ENCODE measurements around the gene CLDN6. TPM values are rescaled to one million over a fixed set of nuclear protein-coding genes. Genes with fewer than 3 reads are reported as not detected.

CLDN6 gene
- total RNA-seq, 1 donor from 2014 or later = 0.32 TPM

GRCh38 chr16:3063625-3064386 lies 45.8 kb upstream of the CLDN6 start:
- Mint-ChIP-seq H3K27ac (ENCODE audit: unreplicated experiment) (no peak overlapping the region), H3K36me3 (ENCODE audit: unreplicated experiment) (no peaks in the 10 kb centered on the region), H3K4me3 (ENCODE audit: unreplicated experiment) (no peak overlapping the region), H3K9me3 (ENCODE audit: unreplicated experiment) (no peaks in the 10 kb centered on the region), H3K27me3 (ENCODE audit: unreplicated experiment) (no peaks in the 10 kb centered on the region), H3K4me1 (ENCODE audit: unreplicated experiment) (peaks cover 20% of the 10 kb centered on the region)
- TF ChIP-seq CTCF (IDR thresholded peaks at IDR 0.05) = no peak
- DNase-seq (ENCODE audit: extremely low spot score, unreplicated experiment) = no peak

- H3K4me3 Mint-ChIP-seq (ENCODE audit: unreplicated experiment) = no peak overlapping the region
- H3K27me3 Mint-ChIP-seq (ENCODE audit: unreplicated experiment) = no peaks in the 10 kb centered on the region
- TF ChIP-seq CTCF (IDR thresholded peaks at IDR 0.05) = no peak
- no peaks in the 10 kb centered on the region for H3K9me3 Mint-ChIP-seq (ENCODE audit: unreplicated experiment)
- no peak overlapping the region for H3K27ac Mint-ChIP-seq (ENCODE audit: unreplicated experiment)
- no peaks in the 10 kb centered on the region for H3K36me3 Mint-ChIP-seq (ENCODE audit: unreplicated experiment)
- DNase-seq (ENCODE audit: extremely low spot score, unreplicated experiment) = no peak
- H3K4me1 Mint-ChIP-seq (ENCODE audit: unreplicated experiment) = peaks cover 21% of the 10 kb centered on the region
These were observed 44.6 kb upstream of the CLDN6 start for GRCh38 chr16:3062553-3062952.

GRCh38 chr16:3060339-3061127 lies 42.5 kb upstream of the CLDN6 start:
- peaks cover 20% of the 10 kb centered on the region for H3K4me1 Mint-ChIP-seq (ENCODE audit: unreplicated experiment)
- no peak overlapping the region for H3K4me3 Mint-ChIP-seq (ENCODE audit: unreplicated experiment)
- no peaks in the 10 kb centered on the region for H3K9me3 Mint-ChIP-seq (ENCODE audit: unreplicated experiment)
- DNase-seq (ENCODE audit: extremely low spot score, unreplicated experiment) = no peak
- no peak overlapping the region for H3K27ac Mint-ChIP-seq (ENCODE audit: unreplicated experiment)
- H3K36me3 Mint-ChIP-seq (ENCODE audit: unreplicated experiment) = no peaks in the 10 kb centered on the region
- no peak for TF ChIP-seq CTCF (IDR thresholded peaks at IDR 0.05)
- H3K27me3 Mint-ChIP-seq (ENCODE audit: unreplicated experiment) = no peaks in the 10 kb centered on the region

GRCh38 chr16:3059723-3060242 lies 41.8 kb upstream of the CLDN6 start:
- no peak for TF ChIP-seq CTCF (IDR thresholded peaks at IDR 0.05)
- Mint-ChIP-seq H3K27ac (ENCODE audit: unreplicated experiment) (peak overlapping the region; percentile 71), H3K36me3 (ENCODE audit: unreplicated experiment) (no peaks in the 10 kb centered on the region), H3K4me3 (ENCODE audit: unreplicated experiment) (peak overlapping the region; percentile 69), H3K27me3 (ENCODE audit: unreplicated experiment) (no peaks in the 10 kb centered on the region), H3K9me3 (ENCODE audit: unreplicated experiment) (no peaks in the 10 kb centered on the region), H3K4me1 (ENCODE audit: unreplicated experiment) (peaks cover 17% of the 10 kb centered on the region)
- no peak for DNase-seq (ENCODE audit: extremely low spot score, unreplicated experiment)

Data from osteocyte (in vitro differentiated cells).